HFFc6 (cell line): ENCODE results near the gene SEC63. TPM values are rescaled to one million over a fixed set of nuclear protein-coding genes. Genes with fewer than 3 reads are reported as not detected.
A peak's percentile ranks its signal among the peaks of the same experiment; 100 is the strongest.
"Not testable (repeated sequence)": the region's sequence is repeated elsewhere in the genome, so short reads cannot be mapped to it uniquely, and the experiment has no call there.

Experiments
- DNase-seq: peaks from one replicate; pipeline ENCODE4 v3.0.0-alpha.2; 2018
- H3K27ac Mint-ChIP-seq: 2 replicates; pipeline ENCODE4 v1.8.0; 2020; ENCODE audit warnings: mild to moderate bottlenecking, mixed read lengths
- H3K27me3 Mint-ChIP-seq: 2 replicates; pipeline ENCODE4 v1.8.0; 2021; ENCODE audit warnings: mild to moderate bottlenecking, moderate library complexity, mixed read lengths; ENCODE audit not compliant: insufficient read depth
- H3K36me3 Mint-ChIP-seq: 2 replicates; pipeline ENCODE4 v1.8.0; 2021; ENCODE audit warnings: low read depth, mixed read lengths
- H3K4me1 Mint-ChIP-seq: 2 replicates; pipeline ENCODE4 v1.8.0; 2020; ENCODE audit warnings: low read depth, mixed read lengths
- H3K4me3 Mint-ChIP-seq: 2 replicates; pipeline ENCODE4 v1.8.0; 2020; ENCODE audit warnings: mild to moderate bottlenecking, moderate library complexity, mixed read lengths
- H3K9me3 Mint-ChIP-seq: 2 replicates; pipeline ENCODE4 v1.8.0; 2020; ENCODE audit warnings: mild to moderate bottlenecking, mixed read lengths
- CTCF ChIP-seq: fragments of 200-600 bp; sonication (generic); IDR thresholded peaks from 2 replicates; pipeline ENCODE4 v1.5.0; 2021; ENCODE audit warnings: antibody characterized with exemption, mild to moderate bottlenecking
- total RNA-seq, 6 experiments: library from RNA; stranded (reverse); fragmentation: NEBNext Ultra II Directional; extraction: Animal tissue kit (Norgen Biotek cat#: 25700); gene quantifications; 2 replicates in 1 of 6; 3 replicates in 5 of 6; pipeline ENCODE4 v1.2.3, GENCODE V29; 2021

SEC63 gene
- total RNA-seq, 6 experiments from 2014 or later: 99.2 to 114 (median 106) TPM

DNA sequence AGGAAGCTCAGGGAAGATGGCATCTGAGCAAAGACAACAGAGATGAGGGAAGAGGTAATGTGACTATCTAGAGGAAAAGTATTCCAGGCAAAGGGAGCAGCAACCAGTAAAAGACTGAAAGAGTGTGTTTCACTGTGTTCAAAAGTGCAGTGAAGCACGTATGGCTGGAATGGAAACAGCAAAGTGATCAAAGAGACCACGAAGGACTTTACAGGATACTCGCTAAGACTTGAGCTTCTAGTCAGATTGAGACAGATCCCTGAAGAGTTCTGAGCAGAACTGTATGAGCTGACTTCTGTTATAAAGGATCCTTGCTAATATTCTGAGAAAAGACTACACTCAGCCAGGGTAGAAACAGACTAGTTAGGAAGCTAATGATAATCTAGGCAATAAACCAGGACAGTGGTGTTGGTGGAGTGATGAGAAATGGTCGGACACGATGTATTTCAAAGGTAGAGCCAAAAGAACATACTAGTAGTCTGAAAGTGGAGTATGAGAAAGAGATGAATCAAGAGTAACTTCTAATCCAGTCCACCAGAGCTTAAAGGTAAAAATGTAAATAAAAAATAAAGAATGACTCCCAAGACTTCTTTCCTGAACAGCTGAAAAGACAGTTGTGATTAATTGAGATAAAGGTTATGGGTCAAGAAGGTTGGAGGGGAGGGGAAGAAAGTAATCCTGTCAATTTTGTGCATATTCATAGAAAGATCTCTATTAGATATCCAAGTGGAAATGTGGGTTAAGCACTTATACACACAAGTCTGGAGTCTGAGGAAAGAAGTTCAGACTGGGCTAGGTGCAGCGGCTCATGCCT, 14.2 kb downstream of the SEC63 start:
- H3K4me1 Mint-ChIP-seq: peaks cover 15% of the 10 kb centered on the region
- no peaks in the 10 kb centered on the region for H3K27me3 Mint-ChIP-seq
- H3K27ac Mint-ChIP-seq: no peak overlapping the region
- no peak for TF ChIP-seq CTCF
- DNase-seq: no peak
- no peaks in the 10 kb centered on the region; the same call in 1 of the 2 replicates for H3K36me3 Mint-ChIP-seq
- no peak overlapping the region for H3K4me3 Mint-ChIP-seq
- no peaks in the 10 kb centered on the region for H3K9me3 Mint-ChIP-seq

- no peaks in the 10 kb centered on the region; the same call in 1 of the 2 replicates for H3K36me3 Mint-ChIP-seq
- no peak overlapping the region for H3K27ac Mint-ChIP-seq
- no peak overlapping the region for H3K4me3 Mint-ChIP-seq
- H3K4me1 Mint-ChIP-seq: peaks cover 11% of the 10 kb centered on the region
- no peaks in the 10 kb centered on the region for H3K9me3 Mint-ChIP-seq
- no peak for TF ChIP-seq CTCF
- no peaks in the 10 kb centered on the region for H3K27me3 Mint-ChIP-seq
- no peak for DNase-seq
These were observed 15.9 kb downstream of the SEC63 start for GRCh38 chr6:107942142-107942541.

GRCh38 chr6:107941627-107942026, 16.4 kb downstream of the SEC63 start:
- no peak for DNase-seq
- H3K4me1 Mint-ChIP-seq: peaks cover 13% of the 10 kb centered on the region
- TF ChIP-seq CTCF: no peak
- H3K27me3 Mint-ChIP-seq: no peaks in the 10 kb centered on the region
- H3K36me3 Mint-ChIP-seq: no peaks in the 10 kb centered on the region; the same call in 1 of the 2 replicates
- H3K9me3 Mint-ChIP-seq: no peaks in the 10 kb centered on the region
- no peak overlapping the region for H3K4me3 Mint-ChIP-seq
- no peak overlapping the region for H3K27ac Mint-ChIP-seq

DNA sequence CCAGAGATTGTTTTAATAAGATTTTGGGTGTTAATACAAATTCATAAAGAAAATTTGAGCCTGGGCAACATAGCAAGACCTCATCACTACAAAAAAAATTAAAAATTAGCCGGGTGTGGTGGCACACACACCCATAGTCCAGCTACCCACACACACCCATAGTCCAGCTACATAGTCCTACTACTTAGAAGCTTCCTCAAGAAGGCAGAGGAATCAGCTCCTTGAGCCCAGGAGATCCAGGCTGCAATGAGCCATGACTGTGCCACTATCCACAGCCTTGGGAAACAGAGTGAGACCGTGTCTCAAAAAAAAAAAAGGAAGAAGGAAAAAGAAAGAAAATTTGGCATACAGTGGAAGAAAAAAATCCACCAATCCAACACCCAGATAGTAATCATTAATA, 16.8 kb downstream of the SEC63 start:
- no peaks in the 10 kb centered on the region for H3K9me3 Mint-ChIP-seq
- DNase-seq: no peak
- peaks cover 17% of the 10 kb centered on the region for H3K4me1 Mint-ChIP-seq
- H3K4me3 Mint-ChIP-seq: no peak overlapping the region
- H3K27ac Mint-ChIP-seq: no peak overlapping the region
- no peaks in the 10 kb centered on the region for H3K27me3 Mint-ChIP-seq
- TF ChIP-seq CTCF: no peak
- no peaks in the 10 kb centered on the region; the same call in 1 of the 2 replicates for H3K36me3 Mint-ChIP-seq

GRCh38 chr6:107936910-107937292, 21.1 kb downstream of the SEC63 start:
- H3K27ac Mint-ChIP-seq, H3K27me3 Mint-ChIP-seq, DNase-seq, H3K4me3 Mint-ChIP-seq, H3K4me1 Mint-ChIP-seq: not testable (repeated sequence)
- H3K9me3 Mint-ChIP-seq: peaks cover 10% of the 10 kb centered on the region
- peaks cover 16% of the 10 kb centered on the region for H3K36me3 Mint-ChIP-seq

DNA sequence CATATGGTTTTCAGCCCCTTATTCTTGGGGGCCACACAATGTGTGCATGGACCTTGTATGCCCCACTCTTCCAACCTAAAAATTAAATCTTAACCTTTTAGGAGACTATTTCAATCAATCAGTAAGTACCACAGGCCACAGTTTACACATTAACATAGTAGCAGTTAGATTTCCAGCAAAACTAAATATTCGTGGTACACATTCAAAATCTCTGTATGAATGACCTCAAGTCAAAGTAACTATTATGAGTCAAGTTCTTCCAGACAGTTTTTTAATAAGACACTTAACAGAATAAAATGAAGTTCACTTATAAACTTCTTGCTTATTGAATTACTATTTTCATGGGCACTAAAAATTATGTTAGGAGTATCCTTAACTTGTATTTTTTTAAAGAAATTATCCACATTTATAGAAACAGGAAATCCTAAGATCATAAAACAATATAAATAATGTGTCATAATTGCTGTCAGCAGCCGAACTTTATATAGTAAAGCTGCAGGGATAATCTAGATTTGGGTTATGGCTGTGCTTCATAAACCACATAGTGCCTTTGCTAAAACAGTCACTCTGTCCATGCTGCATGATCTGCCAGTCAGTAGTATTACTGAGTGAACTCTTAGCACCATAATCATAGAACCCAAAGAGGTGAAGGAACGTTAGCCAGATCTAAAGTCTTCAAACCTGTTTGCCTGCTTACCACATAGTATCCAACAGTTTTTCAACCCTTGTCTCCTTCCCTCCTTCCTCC, 21.7 kb downstream of the SEC63 start:
- H3K27me3 Mint-ChIP-seq: no peaks in the 10 kb centered on the region
- H3K4me3 Mint-ChIP-seq: no peak overlapping the region
- DNase-seq: no peak
- no peak for TF ChIP-seq CTCF
- 0 out of 2 replicates have a peak overlapping the region, but pooled peaks have one; percentile 16 for H3K27ac Mint-ChIP-seq
- H3K4me1 Mint-ChIP-seq: peaks cover 10% of the 10 kb centered on the region
- peaks cover 10% of the 10 kb centered on the region for H3K9me3 Mint-ChIP-seq
- H3K36me3 Mint-ChIP-seq: peaks cover 19% of the 10 kb centered on the region

DNA sequence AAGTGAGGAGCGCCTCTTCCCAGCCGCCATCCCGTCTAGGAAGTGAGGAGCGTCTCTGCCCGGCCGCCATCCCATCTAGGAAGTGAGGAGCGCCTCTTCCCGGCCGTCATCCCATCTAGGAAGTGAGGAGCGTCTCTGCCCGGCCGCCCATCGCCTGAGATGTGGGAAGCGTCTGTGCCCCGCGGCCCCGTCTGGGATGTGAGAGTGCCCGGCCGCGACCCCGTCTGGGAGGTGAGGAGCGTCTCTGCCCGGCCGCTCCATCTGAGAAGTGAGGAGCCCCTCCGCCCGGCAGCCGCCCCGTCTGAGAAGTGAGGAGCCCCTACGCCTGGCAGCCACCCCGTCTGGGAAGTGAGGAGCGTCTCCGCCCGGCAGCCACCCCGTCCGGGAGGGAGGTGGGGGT, 23.8 kb downstream of the SEC63 start:
- H3K4me3 Mint-ChIP-seq, DNase-seq, H3K27me3 Mint-ChIP-seq, H3K27ac Mint-ChIP-seq: not testable (repeated sequence)
- Mint-ChIP-seq H3K9me3 (peaks cover 10% of the 10 kb centered on the region), H3K36me3 (peaks cover 20% of the 10 kb centered on the region), H3K4me1 (peaks cover 15% of the 10 kb centered on the region; the same call in 1 of the 2 replicates)
